Smooth muscle cell (in vitro differentiated cells): ENCODE measurements around the gene EREG. TPM values are rescaled to one million over a fixed set of nuclear protein-coding genes. Genes with fewer than 3 reads are reported as not detected.
A peak's percentile ranks its signal among the peaks of the same experiment; 100 is the strongest.

Source experiments
- DNase-seq: peaks from one replicate; lab custom pipeline; 2025; ENCODE audit not compliant: unreplicated experiment; lab: John Stamatoyannopoulos, UW
- H2AFZ ChIP-seq: fragments of 200-600 bp; sonication (generic); 2 replicates; pipeline ENCODE4 v1.6.0; 2016; ENCODE audit warnings: antibody characterized with exemption, low read depth, mild to moderate bottlenecking
- H3F3A ChIP-seq: fragments of 200-600 bp; sonication (generic); 2 replicates; pipeline ENCODE4 v1.6.0; 2017; ENCODE audit warnings: antibody characterized with exemption, low read depth
- H3K27ac ChIP-seq: fragments of 200-600 bp; sonication (generic); 2 replicates; pipeline ENCODE4 v1.5.1; 2016; ENCODE audit warnings: low read depth, mild to moderate bottlenecking
- H3K27me3 ChIP-seq: fragments of 200-600 bp; sonication (generic); 2 replicates; pipeline ENCODE4 v1.6.1; 2016; ENCODE audit warnings: low read depth, mild to moderate bottlenecking
- H3K36me3 ChIP-seq: fragments of 200-600 bp; sonication (generic); 2 replicates; pipeline ENCODE4 v1.5.1; 2016; ENCODE audit warnings: low read depth
- H3K4me1 ChIP-seq: fragments of 200-600 bp; sonication (generic); 2 replicates; pipeline ENCODE4 v1.5.1; 2016; ENCODE audit warnings: low read depth
- H3K4me2 ChIP-seq: fragments of 200-600 bp; sonication (generic); 2 replicates; pipeline ENCODE4 v1.6.0; 2016; ENCODE audit warnings: mild to moderate bottlenecking
- H3K4me3 ChIP-seq: fragments of 200-600 bp; sonication (generic); 2 replicates; pipeline ENCODE4 v1.5.1; 2016; ENCODE audit warnings: mild to moderate bottlenecking
- H3K79me2 ChIP-seq: fragments of 200-600 bp; sonication (generic); 2 replicates; pipeline ENCODE4 v1.6.0; 2016; ENCODE audit warnings: low read depth, mild to moderate bottlenecking
- H3K9ac ChIP-seq: fragments of 200-600 bp; sonication (generic); 2 replicates; pipeline ENCODE4 v1.6.0; 2016; ENCODE audit warnings: low read depth
- H3K9me3 ChIP-seq: fragments of 200-600 bp; sonication (generic); replicated peaks from 2 replicates; pipeline ENCODE4 v1.5.1; 2016; ENCODE audit warnings: low read depth
- H4K20me1 ChIP-seq: fragments of 200-600 bp; sonication (generic); 2 replicates; pipeline ENCODE4 v1.6.0; 2016; ENCODE audit warnings: low read depth
- CTCF ChIP-seq: fragments of 200-600 bp; sonication (generic); IDR thresholded peaks from 2 replicates; pipeline ENCODE4 v1.5.1; 2017; ENCODE audit warnings: borderline replicate concordance, mild to moderate bottlenecking, antibody characterized with exemption; ENCODE audit not compliant: insufficient read depth, poor library complexity, severe bottlenecking
- WGBS: methylation state at CpG from one replicate; pipeline ENCODE4 v1.1.7; 2016; ENCODE audit warnings: low lambda C conversion rate; 5-methylcytosine and 5-hydroxymethylcytosine counted together
- polyA plus RNA-seq: library from polyadenylated mRNA; unstranded; fragments of >200 nt; fragmentation: Nextera tagmentation; extraction: Ambion mirVana; gene quantifications from 2 replicates; pipeline ENCODE4 v1.2.1, GENCODE V29; 2016
- total RNA-seq: library from RNA; depleted of rRNA; stranded (reverse); fragments of >200 nt; gene quantifications from 2 replicates; pipeline ENCODE4 v1.2.3, GENCODE V29; 2014

The EREG gene
- total and polyA plus RNA-seq, 2 experiments from 2014 or later: 0.55 to 1.9 TPM

- H3K9ac ChIP-seq: no peak overlapping the region
- H3K4me3 ChIP-seq: no peak overlapping the region
- DNase-seq: no peak
- TF ChIP-seq CTCF: no peak
- H2AFZ ChIP-seq: no peak overlapping the region
- no peaks in the 10 kb centered on the region for H3K36me3 ChIP-seq
- H4K20me1 ChIP-seq: no peaks in the 10 kb centered on the region
- peak overlapping the region; percentile 76 for H3K27ac ChIP-seq
- H3F3A ChIP-seq: no peaks in the 10 kb centered on the region
- no peaks in the 10 kb centered on the region for H3K27me3 ChIP-seq
- no peaks in the 10 kb centered on the region for H3K9me3 ChIP-seq
- peak overlapping the region; percentile 18 for H3K4me2 ChIP-seq
- H3K4me1 ChIP-seq: peaks cover 5% of the 10 kb centered on the region
- no peaks in the 10 kb centered on the region for H3K79me2 ChIP-seq
Measured at GRCh38 chr4:74407891-74408290, 42.9 kb downstream of the EREG start.

GRCh38 chr4:74408639-74409038 is 43.7 kb downstream of the EREG start:
- Histone ChIP-seq H3K27ac (peak overlapping the region; percentile 76), H4K20me1 (no peaks in the 10 kb centered on the region), H3F3A (no peaks in the 10 kb centered on the region), H3K4me3 (no peak overlapping the region), H3K4me2 (no peak overlapping the region), H3K4me1 (peaks cover 5% of the 10 kb centered on the region), H3K9me3 (no peaks in the 10 kb centered on the region), H3K9ac (peak overlapping the region; percentile 37), H3K27me3 (no peaks in the 10 kb centered on the region), H2AFZ (no peak overlapping the region), H3K36me3 (no peaks in the 10 kb centered on the region), H3K79me2 (no peaks in the 10 kb centered on the region)
- WGBS: 59% methylated on average over 3 of the region's 3 CpGs
- TF ChIP-seq CTCF: no peak
- DNase-seq: no peak

- Histone ChIP-seq H3F3A (no peaks in the 10 kb centered on the region), H3K4me3 (no peak overlapping the region), H3K4me2 (peak overlapping the region; percentile 8), H3K36me3 (no peaks in the 10 kb centered on the region), H3K27ac (peak overlapping the region; percentile 66), H3K4me1 (peaks cover 5% of the 10 kb centered on the region), H3K9ac (peak overlapping the region; percentile 1), H3K79me2 (no peaks in the 10 kb centered on the region), H4K20me1 (no peaks in the 10 kb centered on the region), H3K9me3 (no peaks in the 10 kb centered on the region), H3K27me3 (no peaks in the 10 kb centered on the region), H2AFZ (peak overlapping the region; percentile 42)
- TF ChIP-seq CTCF: no peak
- WGBS: 10% methylated on average over 2 of the region's 2 CpGs
- DNase-seq: no peak
Measured at GRCh38 chr4:74410272-74410671, 45.3 kb downstream of the EREG start.

- no peak overlapping the region for H3K4me3 ChIP-seq
- no peak overlapping the region for H2AFZ ChIP-seq
- no peaks in the 10 kb centered on the region for H3K27me3 ChIP-seq
- peaks cover 5% of the 10 kb centered on the region for H3K4me1 ChIP-seq
- no peaks in the 10 kb centered on the region for H3F3A ChIP-seq
- no peaks in the 10 kb centered on the region for H3K79me2 ChIP-seq
- no peak for TF ChIP-seq CTCF
- H3K9me3 ChIP-seq: no peaks in the 10 kb centered on the region
- H4K20me1 ChIP-seq: no peaks in the 10 kb centered on the region
- no peak overlapping the region for H3K4me2 ChIP-seq
- DNase-seq: no peak
- no peaks in the 10 kb centered on the region for H3K36me3 ChIP-seq
- no peak overlapping the region for H3K9ac ChIP-seq
- no peak overlapping the region for H3K27ac ChIP-seq
Measured at GRCh38 chr4:74412225-74412624, 47.3 kb downstream of the EREG start.
